ENCODE data around the gene MBNL2.

Gene MBNL2, protein sequence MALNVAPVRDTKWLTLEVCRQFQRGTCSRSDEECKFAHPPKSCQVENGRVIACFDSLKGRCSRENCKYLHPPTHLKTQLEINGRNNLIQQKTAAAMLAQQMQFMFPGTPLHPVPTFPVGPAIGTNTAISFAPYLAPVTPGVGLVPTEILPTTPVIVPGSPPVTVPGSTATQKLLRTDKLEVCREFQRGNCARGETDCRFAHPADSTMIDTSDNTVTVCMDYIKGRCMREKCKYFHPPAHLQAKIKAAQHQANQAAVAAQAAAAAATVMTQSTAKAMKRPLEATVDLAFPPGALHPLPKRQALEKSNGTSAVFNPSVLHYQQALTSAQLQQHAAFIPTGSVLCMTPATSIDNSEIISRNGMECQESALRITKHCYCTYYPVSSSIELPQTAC

DNA sequence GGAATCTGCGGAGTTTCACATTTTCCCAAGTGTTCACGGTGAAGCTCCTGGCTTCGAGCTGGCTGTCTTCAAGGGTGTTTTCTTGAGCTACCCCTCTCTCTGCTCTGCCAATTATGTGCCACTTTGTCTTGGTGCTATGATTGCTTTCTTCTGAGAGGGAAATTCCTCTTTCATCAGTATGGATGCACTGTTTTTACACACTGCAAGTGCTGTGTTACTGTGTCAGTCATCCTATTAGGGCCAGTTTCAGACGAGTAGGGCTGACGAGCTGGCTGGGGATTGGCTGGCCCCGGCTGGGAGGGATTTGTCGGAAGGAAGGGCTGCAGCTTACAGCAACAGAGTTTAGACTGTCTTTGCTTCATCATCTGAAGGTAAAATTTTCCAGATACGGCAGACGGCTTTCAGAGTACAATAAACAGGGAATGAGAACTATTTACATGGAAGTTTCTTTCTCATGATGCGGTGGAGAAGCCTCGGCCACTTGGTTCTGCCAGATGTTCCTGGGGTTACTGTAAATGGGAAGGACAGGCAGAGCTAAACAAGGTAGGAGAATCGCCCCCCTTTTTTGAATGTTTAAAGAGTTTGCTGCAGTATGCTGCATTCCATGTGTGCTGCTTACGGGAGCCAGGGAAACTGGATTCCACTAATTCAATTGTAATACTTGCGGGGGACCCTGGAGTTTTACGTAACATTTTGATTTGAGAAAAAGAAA, at the start of gene MBNL2:
TSS of gene MBNL2 (plus strand) at position 345 of the 712 bp plus-strand sequence. CDS start 53,903 bp downstream, outside the sequence.
- intact Hi-C loops (cut with DNase I): loop anchor here (5.0 to 10.0 kb wide), 3 partner anchors 83 to 210 kb away; partner anchors contain the start of gene RAP2A

DNA sequence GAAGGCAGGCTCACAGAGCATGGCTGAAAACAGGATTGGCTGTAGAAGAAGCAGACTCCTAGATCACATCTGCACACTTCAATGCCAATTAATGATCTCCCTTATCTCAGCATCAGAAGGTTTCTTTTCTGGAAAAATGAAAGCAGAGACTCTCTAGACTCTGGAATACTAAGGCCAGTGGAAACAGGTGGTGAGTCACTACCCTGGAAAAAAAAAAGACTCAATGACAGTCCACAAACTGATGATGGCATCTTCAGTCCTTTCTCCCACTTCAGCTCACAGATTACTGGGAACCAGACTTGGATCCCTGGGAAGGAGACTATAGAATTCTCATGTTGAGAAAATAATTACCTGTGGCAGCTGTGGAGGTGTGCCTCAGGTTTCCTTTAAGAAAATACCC, 47.5 kb upstream of the MBNL2 start:
- DNase-seq: no peak
- intact Hi-C loops (cut with DNase I): no loop called here

More for the DNA sequence above, at the start of gene MBNL2:
- peak; percentile 92 to 100 (median 97) for DNase-seq

DNA sequence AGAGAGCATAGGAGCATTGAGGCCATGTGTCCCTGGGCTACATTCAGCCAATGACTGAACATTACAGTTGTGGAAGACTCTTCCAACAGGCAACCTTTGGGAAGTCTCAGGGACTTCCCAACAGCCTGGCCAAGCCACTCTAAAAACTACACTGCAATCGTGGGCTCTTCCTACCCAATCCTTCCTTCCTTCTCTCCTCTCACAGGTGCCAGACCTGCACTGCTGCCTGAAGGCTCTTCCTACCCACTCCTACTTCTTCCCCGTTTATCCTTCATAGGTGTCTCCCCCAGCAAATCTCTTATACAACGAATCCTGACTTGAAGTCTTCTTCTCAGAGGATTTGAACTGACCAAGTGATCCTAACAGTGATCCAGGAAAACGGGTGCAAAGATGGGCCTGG, 47.1 kb upstream of the MBNL2 start:
- intact Hi-C loops (cut with DNase I): no loop called here
- DNase-seq: no peak

DNA sequence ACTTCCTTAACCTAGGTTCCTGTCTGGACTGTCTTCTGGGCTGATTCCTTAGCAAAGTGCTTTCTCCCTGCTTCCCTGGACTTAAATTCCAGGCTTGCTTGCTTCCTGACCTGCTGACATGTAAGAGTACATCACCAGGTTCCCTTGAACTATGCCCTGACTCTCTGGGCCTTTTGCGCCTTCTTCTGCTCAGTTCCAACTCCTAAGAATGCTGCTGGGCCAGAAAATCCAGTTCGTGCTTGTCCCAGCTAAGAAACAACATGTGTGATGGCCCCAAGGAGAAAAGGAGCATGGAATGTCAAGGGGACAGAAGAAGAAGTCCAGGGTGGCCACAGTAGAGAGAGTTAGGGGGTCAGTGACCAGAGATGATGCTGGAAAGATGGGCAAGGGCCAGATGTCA, 42.6 kb upstream of the MBNL2 start:
- intact Hi-C loops (cut with DNase I): no loop called here
- no peak for DNase-seq

DNA sequence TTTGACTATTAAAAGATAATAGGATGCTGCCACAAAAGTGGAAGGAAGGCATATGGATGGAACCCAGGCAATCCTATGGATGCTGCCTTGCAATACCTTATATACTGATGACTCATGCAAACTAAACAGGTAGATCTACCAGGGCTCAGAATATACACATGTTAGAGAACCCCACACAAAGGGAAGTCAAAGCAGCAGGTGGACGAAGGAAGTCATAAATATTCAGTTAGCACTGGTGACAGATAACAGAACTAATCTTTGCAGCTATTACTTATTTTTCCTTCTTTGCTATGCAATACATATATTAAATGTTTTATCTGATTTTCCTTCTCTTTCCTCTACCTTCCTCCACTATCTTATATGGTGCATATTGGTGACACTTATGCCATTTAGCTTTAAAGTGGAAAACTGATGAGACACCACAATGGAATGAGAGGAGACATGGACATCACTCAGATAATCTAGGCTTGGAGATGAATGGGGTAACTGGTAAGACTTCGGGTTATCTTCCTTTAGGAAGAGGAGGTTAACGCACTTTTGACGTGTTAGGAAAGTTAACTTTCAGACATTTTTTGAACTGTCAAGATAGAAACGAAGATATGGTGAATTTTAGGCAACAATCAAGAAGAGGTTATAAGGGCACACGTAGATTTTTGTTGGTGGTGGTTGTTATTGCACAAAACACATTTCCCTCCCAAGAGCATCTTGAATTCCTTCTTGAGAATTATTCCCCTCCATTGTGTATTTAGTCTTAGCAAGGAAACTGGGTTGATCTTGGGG, 39.8 kb upstream of the MBNL2 start:
- DNase-seq: no peak
- intact Hi-C loops (cut with DNase I): no loop called here

DNA sequence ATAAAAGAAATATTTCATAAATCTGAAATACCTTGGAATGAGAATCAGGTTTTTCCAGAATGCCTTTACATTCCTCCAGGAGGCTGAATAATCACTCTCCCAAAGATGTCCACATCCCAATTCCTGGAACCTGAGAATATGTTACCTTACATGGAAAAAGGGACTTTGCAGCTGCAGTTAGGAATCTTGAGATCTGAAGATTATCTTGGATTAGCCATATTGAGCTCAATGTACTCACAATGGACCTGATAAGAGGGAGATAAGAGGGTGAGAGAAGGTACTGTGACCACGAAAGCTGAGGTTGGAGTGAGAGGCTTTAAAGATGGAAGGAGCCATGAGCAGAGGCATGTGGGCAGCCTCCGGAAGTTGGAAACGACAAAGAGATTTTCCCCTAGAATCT, 36.8 kb upstream of the MBNL2 start:
- intact Hi-C loops (cut with DNase I): no loop called here
- no peak for DNase-seq

DNA sequence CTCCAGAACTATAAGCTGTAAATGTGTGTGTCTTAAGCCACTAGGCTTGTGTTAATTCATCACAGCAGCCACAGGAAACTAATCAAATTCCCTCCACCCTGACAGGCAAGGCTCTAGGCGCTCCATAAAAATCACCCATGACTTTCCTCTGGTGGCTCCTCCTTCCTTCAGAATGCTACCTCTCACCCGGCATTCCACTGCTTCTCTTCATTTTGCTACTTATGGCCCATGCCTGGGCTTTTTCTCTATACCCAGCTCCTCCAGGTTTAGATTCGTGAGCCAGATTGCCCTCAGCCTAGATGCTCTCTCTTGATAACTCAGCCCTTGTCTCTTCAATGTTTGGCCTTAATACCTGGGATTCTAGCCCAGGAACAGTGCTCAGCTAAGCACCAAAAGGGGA, 36.4 kb upstream of the MBNL2 start:
- intact Hi-C loops (cut with DNase I): no loop called here
- no peak for DNase-seq

DNA sequence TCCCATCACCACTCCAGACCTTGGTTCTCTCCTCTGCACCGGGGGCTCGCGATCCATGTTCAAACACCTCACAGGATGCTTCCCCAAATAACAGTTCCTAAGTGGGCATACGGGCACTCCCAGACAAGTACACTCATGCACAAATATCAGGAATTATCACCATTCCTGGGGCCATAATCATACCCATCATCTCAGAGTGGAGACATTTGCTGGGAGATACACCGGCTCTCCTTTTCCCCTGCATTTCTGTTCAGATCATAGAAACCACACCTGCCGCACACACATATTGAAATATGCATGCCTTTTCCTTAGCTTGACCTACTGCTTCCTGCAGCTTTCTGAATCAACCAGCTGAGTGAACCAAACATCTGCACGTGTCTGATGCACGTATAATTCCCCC, 33.9 kb upstream of the MBNL2 start:
- intact Hi-C loops (cut with DNase I): no loop called here
- DNase-seq: no peak

DNA sequence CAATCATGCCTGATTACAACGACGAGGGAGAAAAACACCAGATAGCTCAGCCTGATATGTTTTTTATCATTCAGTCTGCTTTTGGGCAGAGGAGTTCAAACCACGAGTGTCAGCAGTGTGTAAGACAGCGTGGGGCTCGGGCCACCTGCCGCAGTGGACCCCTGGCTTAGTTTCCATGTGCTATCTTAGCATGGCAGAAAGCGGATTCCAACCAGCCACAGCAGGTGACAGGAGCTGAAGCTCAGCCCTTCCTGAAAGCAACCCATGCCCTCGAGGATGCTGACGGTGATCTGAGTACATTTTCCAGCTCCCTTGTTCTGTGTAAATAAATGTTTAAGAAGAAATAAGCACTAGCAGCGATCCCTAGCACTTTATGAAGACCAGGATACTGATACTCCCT, 32.2 kb upstream of the MBNL2 start:
- no peak for DNase-seq
- intact Hi-C loops (cut with DNase I): no loop called here

DNA sequence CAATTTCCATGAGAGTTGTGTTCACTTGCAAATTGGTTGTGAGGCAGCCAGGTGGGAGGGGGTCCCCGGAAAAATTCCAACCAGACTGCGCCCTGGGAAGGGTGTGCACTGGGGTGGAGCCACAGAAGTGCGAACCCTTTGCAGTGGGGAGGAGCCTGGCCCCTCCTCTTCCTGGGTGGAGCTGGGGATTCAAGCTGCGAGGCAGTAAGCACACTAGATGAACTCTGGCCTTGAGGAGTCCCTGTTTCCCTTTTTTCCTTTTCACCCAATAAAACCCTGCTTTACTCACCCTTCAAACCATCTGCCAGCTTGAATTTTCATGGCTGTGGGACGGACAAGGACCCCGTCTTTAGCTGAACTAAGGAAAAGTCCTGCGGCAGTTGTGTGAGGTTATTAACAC, 31.0 kb upstream of the MBNL2 start:
- intact Hi-C loops (cut with DNase I): no loop called here
- peak in 6 of 10 donors; percentile 8 to 86 (median 59) for DNase-seq

DNA sequence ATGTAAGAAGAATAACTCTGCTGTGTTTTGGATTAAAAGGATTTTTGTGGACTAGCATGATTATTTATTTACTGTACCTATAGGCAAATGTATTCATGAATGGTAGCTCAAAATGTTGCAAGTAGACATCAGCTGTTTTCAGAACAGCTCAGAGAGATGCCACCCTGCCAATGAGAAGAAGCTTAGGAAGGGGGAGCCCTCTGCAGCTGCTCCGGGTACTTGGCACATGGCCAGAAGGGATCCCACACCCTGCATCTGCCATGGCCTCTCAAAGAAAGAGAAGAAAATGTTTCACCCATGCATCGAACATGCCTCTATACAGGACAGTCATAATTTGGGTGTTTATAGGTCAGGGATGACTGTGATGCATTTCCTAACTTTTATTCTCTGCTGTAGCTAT, 30.5 kb upstream of the MBNL2 start:
- intact Hi-C loops (cut with DNase I): no loop called here
- DNase-seq: peak in 8 of 10 donors; percentile 32 to 94 (median 64)

DNA sequence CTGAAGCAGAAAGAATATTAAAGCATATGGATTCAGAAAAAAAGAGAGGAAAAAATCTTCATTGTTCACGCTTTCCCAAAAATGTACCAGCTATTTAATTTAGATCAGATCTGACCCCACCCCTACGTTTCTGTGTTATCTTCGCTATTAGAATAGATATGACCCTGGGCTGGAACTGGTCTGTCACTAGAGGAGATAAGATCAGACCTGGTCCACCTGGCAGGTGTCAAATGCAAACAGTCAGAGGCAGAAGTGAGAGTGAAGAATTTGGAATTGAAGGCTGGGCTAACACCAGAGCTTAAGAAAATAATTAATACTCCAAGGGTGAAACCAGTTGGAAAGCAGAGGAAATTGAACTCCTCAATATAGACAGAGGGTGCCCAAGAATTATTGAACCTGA, 30.0 kb upstream of the MBNL2 start:
- DNase-seq: no peak
- intact Hi-C loops (cut with DNase I): no loop called here

DNA sequence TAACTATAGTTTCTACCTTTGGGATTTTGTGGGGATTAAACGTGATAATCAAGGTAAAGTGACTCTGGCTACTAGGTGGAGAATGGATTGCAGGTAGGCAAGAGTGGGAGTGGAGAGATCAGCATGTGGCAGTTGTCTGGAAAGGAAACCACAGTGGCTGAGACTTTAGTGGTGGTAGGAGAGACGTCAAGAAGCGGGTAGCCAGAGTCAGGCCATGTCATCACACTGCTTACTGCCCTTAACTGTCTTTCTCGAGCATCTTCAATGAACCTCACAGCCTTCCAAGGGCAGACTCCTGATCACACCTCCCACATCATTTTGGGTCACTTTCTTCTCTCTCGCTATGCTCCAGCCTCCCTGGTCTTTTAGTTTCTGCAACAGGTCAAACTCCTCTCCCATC, 28.6 kb upstream of the MBNL2 start:
- intact Hi-C loops (cut with DNase I): no loop called here

DNA sequence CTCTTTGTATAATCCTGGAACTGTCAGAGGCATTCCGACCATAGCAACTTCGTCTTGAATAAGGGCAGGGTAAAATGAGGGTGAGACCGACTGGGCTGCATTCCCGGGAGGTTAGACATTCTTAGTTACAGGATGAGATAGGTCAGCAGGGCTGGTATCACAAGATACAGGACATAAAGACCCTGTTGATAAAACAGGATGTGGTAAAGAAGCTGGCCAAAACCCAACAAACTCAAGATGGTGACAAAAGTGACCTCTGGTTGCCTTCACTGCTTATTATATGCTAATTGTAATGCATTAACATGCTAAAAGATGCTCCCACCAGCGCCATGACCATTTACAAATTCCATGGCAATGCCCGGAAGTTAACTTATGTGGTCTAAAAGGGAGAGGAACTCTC, 27.7 kb upstream of the MBNL2 start:
- intact Hi-C loops (cut with DNase I): no loop called here
- DNase-seq: no peak

More for the DNA sequence above, 28.6 kb upstream of the MBNL2 start:
- no peak for DNase-seq

DNA sequence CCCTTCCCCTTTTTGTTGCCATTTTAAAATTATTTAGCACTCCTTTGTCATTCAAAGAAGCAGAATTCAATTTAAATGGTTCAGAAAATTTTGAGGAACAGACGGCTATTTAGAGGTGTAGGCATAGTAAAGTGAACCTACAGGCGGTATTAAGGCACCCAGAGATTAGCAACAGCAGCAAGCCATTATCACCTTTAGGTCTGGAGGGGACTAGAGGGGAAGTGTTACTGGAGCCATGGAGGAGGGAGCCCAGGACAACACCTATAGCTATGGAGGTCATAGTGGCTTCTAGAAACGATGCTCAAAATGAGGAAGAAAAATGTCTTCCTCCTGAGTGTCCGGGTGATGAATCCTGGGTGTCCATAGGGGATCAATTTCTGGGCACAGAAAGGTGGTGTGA, 25.8 kb upstream of the MBNL2 start:
- intact Hi-C loops (cut with DNase I): no loop called here
- no peak for DNase-seq

DNA sequence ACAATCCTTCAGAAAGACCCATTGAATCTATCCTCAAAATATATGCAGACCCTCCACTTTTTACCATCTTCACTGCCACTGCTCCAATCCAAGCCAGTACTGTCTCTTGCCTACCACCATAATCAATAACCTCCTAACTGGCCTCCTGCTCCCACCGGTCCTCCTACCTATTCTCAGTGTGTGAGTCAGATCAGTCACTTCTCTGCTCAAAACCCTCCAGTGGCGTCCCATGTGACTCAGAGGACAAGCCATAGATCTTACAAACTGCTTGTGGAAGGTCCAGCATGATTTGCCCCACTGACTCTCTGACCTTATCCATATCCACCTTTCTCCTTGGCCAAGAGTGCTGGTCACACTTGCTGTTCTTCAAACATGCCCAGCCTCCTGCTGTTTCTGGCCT, 23.4 kb upstream of the MBNL2 start:
- intact Hi-C loops (cut with DNase I): no loop called here
- DNase-seq: no peak

DNA sequence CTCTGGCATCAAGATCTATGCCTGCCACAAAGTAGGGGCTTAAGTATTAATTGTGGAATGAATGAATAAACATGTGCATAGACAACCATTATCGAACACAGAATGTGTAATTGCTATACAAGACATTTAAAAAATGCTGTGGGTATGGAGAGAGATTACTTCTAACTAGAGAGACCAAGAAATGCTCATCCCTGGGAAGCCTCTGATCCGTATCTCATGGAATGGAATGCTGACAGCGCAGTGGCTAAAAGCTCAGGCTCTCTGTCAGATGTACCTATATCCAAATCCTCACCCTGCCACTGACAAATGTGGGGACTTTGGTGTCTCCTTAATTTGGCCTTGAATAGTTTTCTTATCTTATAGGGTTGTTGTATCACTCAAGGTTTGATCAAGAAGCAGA, 22.7 kb upstream of the MBNL2 start:
- DNase-seq: no peak
- intact Hi-C loops (cut with DNase I): no loop called here

DNA sequence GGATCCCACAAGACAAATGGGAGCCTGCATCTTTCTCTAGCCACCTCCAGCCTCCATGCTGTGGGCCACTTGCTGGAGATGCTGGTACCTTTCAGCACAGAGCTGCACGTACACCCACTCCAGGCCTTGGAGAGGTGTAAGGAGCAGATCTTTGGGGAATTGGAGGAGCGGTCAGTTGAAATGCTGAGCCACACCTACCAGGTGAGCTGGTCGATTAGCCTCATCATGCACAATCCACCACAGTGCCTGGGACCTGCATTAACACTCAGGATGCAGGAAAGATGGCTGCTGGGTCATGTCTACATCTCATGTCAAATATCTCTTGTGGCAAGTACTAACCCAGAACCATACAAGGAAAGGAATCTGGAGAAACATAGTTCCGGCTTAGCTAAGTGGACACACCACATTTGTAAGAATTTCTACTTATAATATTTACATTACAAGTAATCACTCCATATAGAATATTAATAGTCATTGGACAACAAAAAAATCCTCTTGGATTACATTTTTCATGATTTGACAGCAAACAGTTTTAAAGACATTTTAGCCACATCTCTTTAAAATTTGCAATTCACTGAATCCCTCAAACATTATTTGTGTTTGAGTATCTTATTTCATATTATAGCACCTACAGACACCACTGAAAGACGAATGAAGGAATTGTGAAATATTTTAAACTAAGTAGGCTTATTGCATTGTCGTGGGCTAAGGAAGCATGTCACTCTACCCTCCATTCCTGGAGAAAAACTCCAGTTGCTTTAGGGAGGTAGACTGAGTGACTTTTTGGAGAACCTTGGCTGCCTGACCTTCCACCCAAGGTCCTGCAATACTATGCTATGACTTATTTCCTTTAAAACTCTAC, 21.8 kb upstream of the MBNL2 start:
- DNase-seq: no peak

DNA sequence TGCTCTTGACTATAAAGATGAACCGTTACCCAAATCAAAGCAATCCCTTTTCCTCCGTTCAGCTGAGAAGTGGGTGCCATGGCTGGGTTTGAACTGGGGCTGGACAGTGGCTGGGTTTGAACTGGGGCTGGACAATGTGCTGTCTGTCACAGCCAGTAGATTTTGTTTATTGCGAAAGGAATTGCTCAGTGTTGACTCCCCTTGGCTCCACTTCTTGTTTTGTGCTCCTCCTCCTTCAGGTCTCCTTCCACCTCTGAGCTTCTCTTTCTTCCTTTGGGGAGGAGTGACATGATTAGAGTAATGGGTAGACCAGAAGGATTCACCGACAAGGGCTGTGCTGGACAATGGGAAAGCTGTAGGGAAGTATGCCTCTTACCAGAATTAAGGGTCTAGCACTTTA, 19.4 kb upstream of the MBNL2 start:
- DNase-seq: no peak
- intact Hi-C loops (cut with DNase I): no loop called here

More for the DNA sequence above, 21.8 kb upstream of the MBNL2 start:
- intact Hi-C loops (cut with DNase I): no loop called here

DNA sequence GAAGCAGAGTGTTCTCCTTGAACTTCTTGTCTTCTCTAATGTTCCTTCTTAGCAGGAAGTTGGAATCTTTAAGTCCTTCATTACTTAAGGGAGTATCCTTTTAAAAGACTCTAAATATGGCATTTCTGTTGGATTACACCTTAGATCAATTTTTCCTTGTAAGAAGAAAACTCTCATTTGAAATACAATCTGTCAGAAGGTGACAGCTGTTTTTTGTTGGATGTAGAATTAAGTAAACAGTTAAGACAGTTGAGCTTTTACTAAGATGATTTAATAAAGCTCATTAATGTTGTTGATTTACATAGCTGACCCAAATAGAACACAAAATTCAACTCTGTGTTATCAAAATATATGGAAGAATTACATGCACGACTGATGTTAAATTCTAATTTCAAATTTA, 16.7 kb upstream of the MBNL2 start:
- no peak for DNase-seq
- intact Hi-C loops (cut with DNase I): no loop called here

All from posterior cingulate gyrus (tissue), 11 donors.